ENCODE measurements around the gene MTA3. TPM values are rescaled to one million over a fixed set of nuclear protein-coding genes. Genes with fewer than 3 reads are reported as not detected.

Gene MTA3
- polyA plus RNA-seq, 1 experiment, result 51.0 TPM

DNA sequence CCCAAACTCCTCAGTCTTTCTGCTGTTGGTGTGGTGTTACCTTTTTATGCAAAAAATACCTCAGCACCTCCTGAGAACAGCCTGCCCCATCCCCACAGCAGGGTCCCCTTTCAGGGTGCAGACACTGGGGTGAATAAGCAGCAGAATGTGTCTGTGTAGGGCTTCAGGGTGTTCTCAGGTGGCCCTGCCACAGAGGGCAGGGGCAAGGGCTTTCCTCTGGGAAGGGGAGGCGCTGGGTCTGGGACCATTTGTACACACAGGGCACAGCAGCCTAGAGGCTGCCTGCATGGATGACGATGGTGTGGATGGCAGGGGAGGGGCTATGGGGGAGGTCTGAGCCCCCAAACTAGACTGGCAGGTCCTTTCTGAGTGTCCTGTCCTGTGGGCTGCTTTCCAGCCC lies 221.3 kb downstream of the MTA3 start:
- H3K27me3 ChIP-seq (ENCODE audit: control insufficient read depth, insufficient read depth, low read length), result peaks cover 14% of the 10 kb centered on the region
- CTCF ChIA-PET, result no interaction called here
- no peak overlapping the region for H3K27ac ChIP-seq (ENCODE audit: low read depth, low read length)
- POLR2A ChIA-PET, result no interaction called here
- DNase-seq (ENCODE audit: low read depth, low spot score), result no peak
- peaks cover 3% of the 10 kb centered on the region; the same call in 1 of the 2 replicates for H3K9me3 ChIP-seq (ENCODE audit: control insufficient read depth, insufficient read depth, low read length)
- H3K4me3 ChIP-seq (ENCODE audit: low read depth, low read length), result no peak overlapping the region
- no peak for TF ChIP-seq CTCF (IDR thresholded peaks at IDR 0.05; ENCODE audit: low read depth, low read length)

DNA sequence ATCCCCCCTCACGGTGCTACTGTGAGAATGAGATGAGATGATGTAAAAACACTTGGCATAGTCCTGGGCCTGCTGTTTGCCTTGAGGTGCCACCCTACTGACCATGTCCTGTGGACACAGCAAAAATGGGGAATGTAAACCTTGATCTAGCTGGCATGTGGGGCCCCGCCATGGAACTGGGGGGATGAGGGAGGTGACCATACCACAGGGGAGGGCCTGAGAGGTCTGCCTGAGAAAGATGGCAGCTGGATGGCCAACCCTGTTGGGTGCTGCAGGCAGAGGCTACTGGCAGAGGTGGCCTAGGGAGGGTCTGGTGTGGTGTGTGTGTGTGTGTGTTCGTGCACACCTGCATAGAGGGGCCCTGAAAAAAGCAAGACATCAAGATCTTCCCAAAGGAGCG lies 223.2 kb downstream of the MTA3 start:
- ChIA-PET CTCF (interaction anchor here (0.5 to 0.6 kb wide), 2 partner anchors 14 to 881 kb away, joined by 6 to 13 read pairs; no protein-coding TSS in a partner anchor), POLR2A (interaction anchor here (0.6 to 1.8 kb wide), 2 partner anchors 19 to 102 kb away, joined by 3 to 8 read pairs; no protein-coding TSS in a partner anchor)
- DNase-seq (ENCODE audit: low read depth, low spot score), result no peak
- TF ChIP-seq CTCF (IDR thresholded peaks at IDR 0.05; ENCODE audit: low read depth, low read length), result no peak
- H3K27me3 ChIP-seq (ENCODE audit: control insufficient read depth, insufficient read depth, low read length), result peaks cover 14% of the 10 kb centered on the region
- peaks cover 3% of the 10 kb centered on the region; the same call in 1 of the 2 replicates for H3K9me3 ChIP-seq (ENCODE audit: control insufficient read depth, insufficient read depth, low read length)
- H3K27ac ChIP-seq (ENCODE audit: low read depth, low read length), result no peak overlapping the region
- no peak overlapping the region for H3K4me3 ChIP-seq (ENCODE audit: low read depth, low read length)

DNA sequence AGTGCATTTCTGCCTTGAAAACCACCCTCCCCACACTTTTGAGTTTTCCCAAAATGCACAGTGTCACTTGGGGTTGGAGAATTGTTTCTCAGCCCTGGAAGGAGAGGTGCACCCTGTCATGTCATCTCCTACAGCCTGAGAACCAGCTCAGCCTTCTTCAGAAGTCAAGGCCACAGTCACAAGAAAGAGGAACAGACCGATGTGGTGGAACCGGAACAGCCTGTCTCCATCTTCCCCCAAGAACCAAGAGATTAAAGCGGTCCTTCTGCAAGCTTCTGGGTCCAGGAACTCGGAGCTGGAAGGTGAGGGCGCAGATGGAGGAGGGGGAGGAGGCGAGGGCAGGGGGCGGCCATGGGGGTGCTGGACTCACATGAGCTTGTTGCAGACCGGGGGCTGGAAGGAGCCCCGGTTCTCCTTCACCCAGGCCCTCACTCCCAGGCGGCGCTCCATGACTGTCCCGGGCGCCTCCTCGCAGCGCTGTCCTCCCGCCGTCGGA lies 223.7 kb downstream of the MTA3 start:
- Histone ChIP-seq H3K27me3 (ENCODE audit: control insufficient read depth, insufficient read depth, low read length) (peaks cover 14% of the 10 kb centered on the region), H3K27ac (ENCODE audit: low read depth, low read length) (no peak overlapping the region), H3K4me3 (ENCODE audit: low read depth, low read length) (peak overlapping the region; percentile 40), H3K9me3 (ENCODE audit: control insufficient read depth, insufficient read depth, low read length) (peaks cover 3% of the 10 kb centered on the region; the same call in 1 of the 2 replicates)
- CTCF ChIA-PET, result interaction anchor here (0.5 to 0.6 kb wide), 2 partner anchors 15 to 880 kb away, joined by 6 to 13 read pairs; no protein-coding TSS in a partner anchor
- TF ChIP-seq CTCF (IDR thresholded peaks at IDR 0.05; ENCODE audit: low read depth, low read length), result no peak
- POLR2A ChIA-PET, result interaction anchor here (0.6 to 1.8 kb wide), 2 partner anchors 18 to 102 kb away, joined by 3 to 8 read pairs; no protein-coding TSS in a partner anchor
- DNase-seq (ENCODE audit: low read depth, low spot score), result no peak

GRCh38 chr2:42792583-42793333 lies 224.3 kb downstream of the MTA3 start, which contains the start of gene HAAO:
TSS of gene HAAO (minus strand) at chr2:42792583. CDS start at chr2:42792536, 47 bp downstream.
- Histone ChIP-seq H3K9me3 (ENCODE audit: control insufficient read depth, insufficient read depth, low read length) (peaks cover 3% of the 10 kb centered on the region; the same call in 1 of the 2 replicates), H3K27me3 (ENCODE audit: control insufficient read depth, insufficient read depth, low read length) (peaks cover 14% of the 10 kb centered on the region), H3K4me3 (ENCODE audit: low read depth, low read length) (peak within 1 kb of the TSS; percentile 40), H3K27ac (ENCODE audit: low read depth, low read length) (no peak within 1 kb of the TSS)
- ChIA-PET CTCF (no interaction called here), POLR2A (interaction anchor here (1.8 kb wide), 1 partner anchor 17 kb away, joined by 8 read pairs; no protein-coding TSS in a partner anchor)
- no peak for TF ChIP-seq CTCF (IDR thresholded peaks at IDR 0.05; ENCODE audit: low read depth, low read length)
- no peak for DNase-seq (ENCODE audit: low read depth, low spot score)
